ENCODE data around the gene FOXC2. TPM values are rescaled to one million over a fixed set of nuclear protein-coding genes. Genes with fewer than 3 reads are reported as not detected.

Gene FOXC2
- total RNA-seq, 2 experiments from 2014 or later = not detected

- Mint-ChIP-seq H3K27me3 (peaks cover 80% of the 10 kb centered on the region), H3K9me3 (no peaks in the 10 kb centered on the region)
- intact Hi-C loops (cut with micrococcal nuclease) = no loop called here
Observed at GRCh38 chr16:86573646-86574508, 7.2 kb downstream of the FOXC2 start.

DNA sequence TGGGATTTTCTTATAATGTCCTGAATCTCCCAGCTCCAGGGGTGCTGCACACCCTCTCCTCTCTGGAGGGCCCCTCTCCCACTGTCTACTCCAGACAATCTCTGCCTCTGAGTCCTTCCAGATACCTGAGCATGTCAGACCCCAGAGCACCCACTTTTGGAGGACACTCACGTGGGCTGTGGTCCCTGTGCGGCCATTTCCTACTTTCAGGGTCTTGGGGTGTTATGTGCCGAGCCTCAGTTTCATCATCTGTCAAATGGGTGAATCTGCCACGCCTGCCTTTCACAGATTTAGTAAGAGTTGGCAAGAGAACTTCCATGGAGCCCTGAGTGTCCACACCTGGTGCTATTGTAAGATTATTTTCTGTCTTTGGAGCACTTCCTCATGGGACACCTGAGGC lies 8.0 kb downstream of the FOXC2 start:
- CTCF ChIA-PET = no interaction called here
- no peak overlapping the region for H3K4me3 Mint-ChIP-seq
- no peaks in the 10 kb centered on the region for H3K9me3 Mint-ChIP-seq
- DNase-seq = no peak
- POLR2A ChIA-PET = no interaction called here
- no peaks in the 10 kb centered on the region for H3K36me3 Mint-ChIP-seq (ENCODE audit: low read depth)
- H3K4me1 Mint-ChIP-seq (ENCODE audit: low read depth) = peaks cover 9% of the 10 kb centered on the region
- TF ChIP-seq CTCF (IDR thresholded peaks at IDR 0.05) = no peak
- H3K27ac Mint-ChIP-seq = no peak overlapping the region
- no peak for ATAC-seq
- intact Hi-C loops (cut with micrococcal nuclease) = no loop called here
- peaks cover 77% of the 10 kb centered on the region for H3K27me3 Mint-ChIP-seq

More at GRCh38 chr16:86573646-86574508, 7.2 kb downstream of the FOXC2 start:
- no peaks in the 10 kb centered on the region for H3K36me3 Mint-ChIP-seq (ENCODE audit: low read depth)
- POLR2A ChIA-PET = interaction anchor here (0.6 kb wide), 1 partner anchor 77 kb away, joined by 3 read pairs; no protein-coding TSS in a partner anchor
- peaks cover 9% of the 10 kb centered on the region for H3K4me1 Mint-ChIP-seq (ENCODE audit: low read depth)
- no peak for ATAC-seq
- no peak overlapping the region for H3K4me3 Mint-ChIP-seq
- TF ChIP-seq CTCF (IDR thresholded peaks at IDR 0.05) = no peak
- CTCF ChIA-PET = interaction anchor here (1.0 kb wide), 1 partner anchor 9 kb away, joined by 3 read pairs; no protein-coding TSS in a partner anchor
- DNase-seq = no peak
- no peak overlapping the region for H3K27ac Mint-ChIP-seq

DNA sequence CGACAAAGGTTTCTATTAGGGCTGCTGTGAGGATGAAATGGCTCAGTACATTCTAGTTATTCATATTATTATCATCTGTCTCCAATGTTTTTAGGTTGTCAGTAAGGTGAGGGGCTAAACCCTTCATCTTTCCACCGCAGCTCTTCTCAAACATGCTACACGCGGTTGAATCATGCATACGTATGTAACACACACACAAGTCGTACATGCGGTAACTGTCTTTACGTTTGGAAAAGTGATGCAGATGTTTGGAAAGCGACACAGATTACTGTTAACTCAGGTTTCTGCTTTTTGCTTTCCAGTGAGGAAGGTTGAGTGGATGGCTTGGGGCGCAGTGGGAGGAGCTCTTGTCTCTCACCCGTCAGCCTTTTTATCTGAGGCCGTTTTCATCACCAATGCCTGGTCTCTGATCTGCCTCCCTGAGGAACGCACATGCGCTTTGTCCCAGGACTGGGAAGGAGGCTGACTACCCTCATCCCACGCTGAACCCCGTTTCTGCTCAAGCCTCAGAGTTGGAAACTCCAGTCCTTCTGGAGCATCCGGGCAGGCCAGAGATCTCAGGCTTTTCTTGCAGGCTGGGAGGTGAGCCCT lies 8.6 kb downstream of the FOXC2 start:
- CTCF ChIA-PET = no interaction called here
- intact Hi-C loops (cut with micrococcal nuclease) = no loop called here
- no peak overlapping the region for H3K4me3 Mint-ChIP-seq
- POLR2A ChIA-PET = no interaction called here
- H3K4me1 Mint-ChIP-seq (ENCODE audit: low read depth) = peaks cover 9% of the 10 kb centered on the region
- DNase-seq = no peak
- no peaks in the 10 kb centered on the region for H3K9me3 Mint-ChIP-seq
- peaks cover 78% of the 10 kb centered on the region for H3K27me3 Mint-ChIP-seq
- TF ChIP-seq CTCF (IDR thresholded peaks at IDR 0.05) = no peak
- H3K27ac Mint-ChIP-seq = no peak overlapping the region
- ATAC-seq = no peak
- H3K36me3 Mint-ChIP-seq (ENCODE audit: low read depth) = no peaks in the 10 kb centered on the region

- peak overlapping the region; percentile 45 for H3K4me3 Mint-ChIP-seq
- intact Hi-C loops (cut with micrococcal nuclease) = no loop called here
- H3K4me1 Mint-ChIP-seq (ENCODE audit: low read depth) = peaks cover 9% of the 10 kb centered on the region
- ChIA-PET CTCF (interaction anchor here (1.1 kb wide), 1 partner anchor 12 kb away, joined by 8 read pairs; no protein-coding TSS in a partner anchor), POLR2A (no interaction called here)
- peak; percentile 24 for TF ChIP-seq CTCF (IDR thresholded peaks at IDR 0.05)
- peaks cover 77% of the 10 kb centered on the region for H3K27me3 Mint-ChIP-seq
- no peaks in the 10 kb centered on the region for H3K36me3 Mint-ChIP-seq (ENCODE audit: low read depth)
- no peaks in the 10 kb centered on the region for H3K9me3 Mint-ChIP-seq
- ATAC-seq (peak; percentile 47), DNase-seq (peak; percentile 70)
- H3K27ac Mint-ChIP-seq = no peak overlapping the region
Observed at GRCh38 chr16:86575754-86576557, 9.3 kb downstream of the FOXC2 start.
